ENCODE results near the gene KDELR1.

DNA sequence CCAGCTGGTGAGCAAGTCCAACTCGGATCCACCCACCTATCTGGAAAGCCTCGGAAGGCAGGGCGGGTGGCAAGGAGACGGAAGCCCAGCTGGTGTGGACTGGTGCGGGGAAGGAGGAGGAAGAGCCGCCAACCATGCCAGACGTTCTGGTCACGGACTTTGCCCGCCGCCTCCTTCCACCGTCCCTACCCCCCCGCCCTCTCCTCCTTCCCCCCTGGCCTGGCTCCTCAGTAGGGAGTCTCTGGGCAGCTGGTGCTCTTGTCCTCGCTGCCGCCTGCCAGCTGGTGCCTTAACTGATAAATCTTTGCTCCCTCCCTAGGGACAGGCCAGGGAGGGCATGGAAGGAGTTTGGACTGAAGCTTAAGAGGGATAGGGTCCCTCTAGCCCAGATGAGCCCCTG, 22.4 kb downstream of the KDELR1 start:
- TF ChIP-seq, protein P1, sequence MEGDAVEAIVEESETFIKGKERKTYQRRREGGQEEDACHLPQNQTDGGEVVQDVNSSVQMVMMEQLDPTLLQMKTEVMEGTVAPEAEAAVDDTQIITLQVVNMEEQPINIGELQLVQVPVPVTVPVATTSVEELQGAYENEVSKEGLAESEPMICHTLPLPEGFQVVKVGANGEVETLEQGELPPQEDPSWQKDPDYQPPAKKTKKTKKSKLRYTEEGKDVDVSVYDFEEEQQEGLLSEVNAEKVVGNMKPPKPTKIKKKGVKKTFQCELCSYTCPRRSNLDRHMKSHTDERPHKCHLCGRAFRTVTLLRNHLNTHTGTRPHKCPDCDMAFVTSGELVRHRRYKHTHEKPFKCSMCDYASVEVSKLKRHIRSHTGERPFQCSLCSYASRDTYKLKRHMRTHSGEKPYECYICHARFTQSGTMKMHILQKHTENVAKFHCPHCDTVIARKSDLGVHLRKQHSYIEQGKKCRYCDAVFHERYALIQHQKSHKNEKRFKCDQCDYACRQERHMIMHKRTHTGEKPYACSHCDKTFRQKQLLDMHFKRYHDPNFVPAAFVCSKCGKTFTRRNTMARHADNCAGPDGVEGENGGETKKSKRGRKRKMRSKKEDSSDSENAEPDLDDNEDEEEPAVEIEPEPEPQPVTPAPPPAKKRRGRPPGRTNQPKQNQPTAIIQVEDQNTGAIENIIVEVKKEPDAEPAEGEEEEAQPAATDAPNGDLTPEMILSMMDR (IDR thresholded peaks at IDR 0.05; ENCODE audit: extremely low read depth in 1 of 2, insufficient read depth in 1 of 2, low read depth in 1 of 2, low read length in 2 of 2) = no peak
- TF ChIP-seq EZH2 (IDR thresholded peaks at IDR 0.05; ENCODE audit: borderline replicate concordance, low read depth, low read length, severe bottlenecking) = no peak
- no peak for TF ChIP-seq POLR2A (IDR thresholded peaks at IDR 0.05; ENCODE audit: low read depth, low read length)
- TF ChIP-seq, protein P2, sequence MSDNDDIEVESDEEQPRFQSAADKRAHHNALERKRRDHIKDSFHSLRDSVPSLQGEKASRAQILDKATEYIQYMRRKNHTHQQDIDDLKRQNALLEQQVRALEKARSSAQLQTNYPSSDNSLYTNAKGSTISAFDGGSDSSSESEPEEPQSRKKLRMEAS (IDR thresholded peaks at IDR 0.05; ENCODE audit: insufficient read depth, insufficient read length) = no peak
- TF ChIP-seq POLR2AphosphoS5 (IDR thresholded peaks at IDR 0.05; ENCODE audit: insufficient read depth, low read depth, low read length) = no peak
